ENCODE measurements around the gene RFC4.

RFC4 gene

GRCh38 chr3:186760141-186760833, 46.0 kb downstream of the RFC4 start:
- no peak for FAIRE-seq
- no peak for TF ChIP-seq POLR2A (IDR thresholded peaks at IDR 0.05; ENCODE audit: low read depth, low read length)
- DNase-seq (ENCODE audit: insufficient read length, low spot score) = no peak

- no peak for TF ChIP-seq POLR2A (IDR thresholded peaks at IDR 0.05; ENCODE audit: low read depth, low read length)
- FAIRE-seq (no peak), DNase-seq (ENCODE audit: insufficient read length, low spot score) (no peak)
These were observed 46.9 kb downstream of the RFC4 start for GRCh38 chr3:186759231-186759930.

- DNase-seq (ENCODE audit: insufficient read length, low spot score) = no peak
- FAIRE-seq = no peak
- no peak for TF ChIP-seq POLR2A (IDR thresholded peaks at IDR 0.05; ENCODE audit: low read depth, low read length)
These were observed 48.5 kb downstream of the RFC4 start for GRCh38 chr3:186757686-186758220.

GRCh38 chr3:186757214-186757613, 49.1 kb downstream of the RFC4 start:
- no peak for TF ChIP-seq POLR2A (IDR thresholded peaks at IDR 0.05; ENCODE audit: low read depth, low read length)
- FAIRE-seq (no peak), DNase-seq (ENCODE audit: insufficient read length, low spot score) (no peak)

- FAIRE-seq (no peak), DNase-seq (ENCODE audit: insufficient read length, low spot score) (no peak)
- no peak for TF ChIP-seq POLR2A (IDR thresholded peaks at IDR 0.05; ENCODE audit: low read depth, low read length)
These were observed 51.4 kb downstream of the RFC4 start for GRCh38 chr3:186754871-186755270.

- FAIRE-seq (no peak), DNase-seq (ENCODE audit: insufficient read length, low spot score) (no peak)
- no peak for TF ChIP-seq POLR2A (IDR thresholded peaks at IDR 0.05; ENCODE audit: low read depth, low read length)
These were observed 52.3 kb downstream of the RFC4 start for GRCh38 chr3:186754006-186754405.

GRCh38 chr3:186751480-186751879, 54.8 kb downstream of the RFC4 start:
- TF ChIP-seq POLR2A (IDR thresholded peaks at IDR 0.05; ENCODE audit: low read depth, low read length) = no peak
- no peak for DNase-seq (ENCODE audit: insufficient read length, low spot score)
- no peak for FAIRE-seq

- no peak for TF ChIP-seq POLR2A (IDR thresholded peaks at IDR 0.05; ENCODE audit: low read depth, low read length)
- DNase-seq (ENCODE audit: insufficient read length, low spot score) (no peak), FAIRE-seq (no peak)
These were observed 56.0 kb downstream of the RFC4 start for GRCh38 chr3:186750316-186750715.

GRCh38 chr3:186746008-186746407, 60.3 kb downstream of the RFC4 start:
- FAIRE-seq (no peak), DNase-seq (ENCODE audit: insufficient read length, low spot score) (peak; percentile 26)
- TF ChIP-seq POLR2A (IDR thresholded peaks at IDR 0.05; ENCODE audit: low read depth, low read length) = peak; percentile 14; the same call in 1 of the 2 replicates

GRCh38 chr3:186743666-186744065, 62.6 kb downstream of the RFC4 start:
- DNase-seq (ENCODE audit: insufficient read length, low spot score) (no peak), FAIRE-seq (no peak)
- no peak for TF ChIP-seq POLR2A (IDR thresholded peaks at IDR 0.05; ENCODE audit: low read depth, low read length)

- TF ChIP-seq POLR2A (IDR thresholded peaks at IDR 0.05; ENCODE audit: low read depth, low read length) = no peak
- DNase-seq (ENCODE audit: insufficient read length, low spot score) (no peak), FAIRE-seq (no peak)
These were observed 63.5 kb downstream of the RFC4 start for GRCh38 chr3:186742618-186743380.

Measured in H54 (cell line).